ENCODE results near the gene HOXD3. TPM values are rescaled to one million over a fixed set of nuclear protein-coding genes. Genes with fewer than 3 reads are reported as not detected.

The HOXD3 gene
- total and polyA plus RNA-seq, 12 donors, result 0.10 to 1.1 (median 0.27) TPM; not detected in 5

DNA sequence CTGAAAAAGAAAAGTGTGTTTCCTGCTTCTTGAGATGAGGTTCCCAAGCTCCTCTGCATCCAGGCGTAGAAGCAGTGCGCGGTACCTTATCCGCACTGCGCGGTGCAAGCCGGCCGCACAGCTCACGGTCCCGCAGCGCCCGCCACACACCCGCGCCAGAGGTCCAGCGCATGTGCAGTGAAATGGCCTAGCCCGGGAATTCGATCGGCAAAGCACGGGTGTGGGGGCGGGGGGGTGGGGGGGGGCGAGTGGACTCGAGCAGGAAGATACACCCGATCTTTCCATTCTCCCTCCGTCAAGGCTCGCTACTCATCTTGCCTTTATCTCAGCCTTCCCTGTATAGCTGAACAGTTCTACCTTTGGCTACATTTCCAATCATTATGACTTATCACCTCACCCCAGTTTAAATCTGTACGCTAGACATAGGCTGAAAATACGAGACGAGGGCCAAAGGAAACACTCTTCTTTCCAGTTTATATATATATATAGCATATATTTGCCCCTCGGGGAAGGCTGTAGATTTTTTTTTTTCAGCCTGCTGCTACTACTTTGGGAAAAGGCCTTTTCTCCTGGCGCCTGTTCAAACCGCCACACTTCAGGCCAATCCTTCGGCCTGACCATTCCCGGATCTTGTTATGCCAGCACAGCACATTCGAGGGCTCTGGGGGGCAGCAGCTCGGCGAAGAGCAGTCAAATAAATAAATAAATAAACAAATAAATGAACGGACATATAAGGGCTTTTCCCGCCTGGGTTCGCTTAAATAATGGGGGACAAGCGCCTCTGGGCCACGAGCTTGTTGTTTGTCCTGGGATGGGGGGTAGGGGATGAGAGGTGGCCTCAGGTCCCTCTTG is 17.2 kb upstream of the HOXD3 start:
- DNase-seq (no peak), ATAC-seq (peak in 1 of 8 donors; percentile 6)
- Histone ChIP-seq H3K27me3 (peaks cover 22 to 100% (median 98%) of the 10 kb centered on the region in 7 donors), H3K4me3 (peak overlapping the region; percentile 11 to 65 (median 46)), H3K27ac (peak overlapping the region in 3 of 10 donors; percentile 47 to 57 (median 56)), H3K4me1 (peaks cover 0 to 24% (median 18%) of the 10 kb centered on the region in 9 donors), H3K9me3 (no peaks in the 10 kb centered on the region), H3K36me3 (no peaks in the 10 kb centered on the region)
- intact Hi-C loops (cut with DNase I), result loop anchor here (1.0 to 10.0 kb wide), 16 partner anchors 127 to 675 kb away; partner anchors contain the start of gene MTX2 (in 1 of the 10)
- WGBS, 2 donors, result 15 to 18% methylated on average over 41 of the region's 41 CpGs
- no peak for TF ChIP-seq CTCF (IDR thresholded peaks at IDR 0.05)

GRCh38 chr2:176140513-176141317 is 16.4 kb upstream of the HOXD3 start:
- 9% methylated on average over 43 to 48 of the region's 48 CpGs for WGBS, 2 donors
- H3K27me3 ChIP-seq, result peaks cover 22 to 100% (median 98%) of the 10 kb centered on the region in 7 donors
- intact Hi-C loops (cut with DNase I), result loop anchor here (1.0 to 5.0 kb wide), 15 partner anchors 127 to 672 kb away; partner anchors contain the start of gene MTX2 (in 1 of the 10)
- ATAC-seq (peak; percentile 91 to 96 (median 94)), DNase-seq (peak; percentile 49 to 69)
- H3K27ac ChIP-seq, result peak overlapping the region in 3 of 10 donors; percentile 35 to 57 (median 56)
- peaks cover 0 to 24% (median 18%) of the 10 kb centered on the region in 9 donors for H3K4me1 ChIP-seq
- H3K4me3 ChIP-seq, result peak overlapping the region; percentile 11 to 65 (median 46)
- H3K36me3 ChIP-seq, result no peaks in the 10 kb centered on the region
- TF ChIP-seq CTCF (IDR thresholded peaks at IDR 0.05), result peak; percentile 77 to 99 (median 93)
- H3K9me3 ChIP-seq, result no peaks in the 10 kb centered on the region

DNA sequence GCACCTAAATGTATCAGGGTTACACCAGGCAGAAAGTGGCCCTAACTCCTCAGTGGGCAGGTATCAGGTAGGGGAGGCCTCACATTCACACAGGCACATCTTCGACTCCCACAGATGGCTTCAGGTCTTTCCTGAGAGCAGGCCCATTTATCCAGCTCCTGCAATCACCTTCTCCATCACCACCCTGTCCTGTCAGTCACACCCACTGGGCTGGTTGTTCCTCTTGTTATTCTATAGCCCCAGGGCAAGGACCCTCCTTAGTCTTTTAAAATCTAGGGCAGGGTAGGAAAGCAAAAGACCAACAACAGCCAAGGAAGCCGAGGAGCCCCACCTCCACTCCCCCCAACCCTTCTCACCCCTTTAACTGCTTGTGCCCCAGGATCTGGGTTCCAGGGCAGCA is 14.8 kb upstream of the HOXD3 start:
- WGBS, 2 donors, result 89 to 96% methylated on average over 2 of the region's 2 CpGs
- Histone ChIP-seq H3K36me3 (no peaks in the 10 kb centered on the region), H3K27me3 (peaks cover 17 to 100% (median 99%) of the 10 kb centered on the region in 7 donors), H3K4me1 (peaks cover 0 to 15% (median 11%) of the 10 kb centered on the region in 9 donors), H3K9me3 (no peaks in the 10 kb centered on the region), H3K27ac (no peak overlapping the region), H3K4me3 (no peak overlapping the region)
- TF ChIP-seq CTCF (IDR thresholded peaks at IDR 0.05), result no peak
- intact Hi-C loops (cut with DNase I), result loop anchor here in 9 of 10 donors (2.0 to 5.0 kb wide), 9 partner anchors 125 to 670 kb away; partner anchors contain the start of gene MTX2 (in 1 of the 9)
- ATAC-seq, result no peak
- no peak for DNase-seq
